RWPE1 (cell line): ENCODE data around the gene APOB.

ENCODE experiments used
- CTCF ChIA-PET: fragments of 350-600 bp; sonication (Branson Sonifier 250); formaldehyde crosslinking; extraction: SDS; loops from one replicate; lab custom pipeline; 2021; lab: Yijun Ruan, JAX
- POLR2A ChIA-PET: fragments of 400-600 bp; formaldehyde crosslinking; extraction: SDS; loops from one replicate; lab custom pipeline; 2020; ENCODE audit warnings: antibody characterized with exemption; ENCODE audit not compliant: low non-redundant PET; lab: Yijun Ruan, JAX
- DNase-seq: peaks from one replicate; pipeline ENCODE4 v3.0.0; 2012; ENCODE audit warnings: low spot score
- H3K27ac ChIP-seq: fragments of 450-650 bp; 2 replicates; pipeline ENCODE4 v1.5.1; 2017
- TF ChIP-seq, protein P1 (sequence below): fragments of 450-650 bp; conservative IDR thresholded peaks from 2 replicates; pipeline ENCODE4 v1.5.1; 2017; ENCODE audit warnings: low read depth, mild to moderate bottlenecking

APOB gene, protein sequence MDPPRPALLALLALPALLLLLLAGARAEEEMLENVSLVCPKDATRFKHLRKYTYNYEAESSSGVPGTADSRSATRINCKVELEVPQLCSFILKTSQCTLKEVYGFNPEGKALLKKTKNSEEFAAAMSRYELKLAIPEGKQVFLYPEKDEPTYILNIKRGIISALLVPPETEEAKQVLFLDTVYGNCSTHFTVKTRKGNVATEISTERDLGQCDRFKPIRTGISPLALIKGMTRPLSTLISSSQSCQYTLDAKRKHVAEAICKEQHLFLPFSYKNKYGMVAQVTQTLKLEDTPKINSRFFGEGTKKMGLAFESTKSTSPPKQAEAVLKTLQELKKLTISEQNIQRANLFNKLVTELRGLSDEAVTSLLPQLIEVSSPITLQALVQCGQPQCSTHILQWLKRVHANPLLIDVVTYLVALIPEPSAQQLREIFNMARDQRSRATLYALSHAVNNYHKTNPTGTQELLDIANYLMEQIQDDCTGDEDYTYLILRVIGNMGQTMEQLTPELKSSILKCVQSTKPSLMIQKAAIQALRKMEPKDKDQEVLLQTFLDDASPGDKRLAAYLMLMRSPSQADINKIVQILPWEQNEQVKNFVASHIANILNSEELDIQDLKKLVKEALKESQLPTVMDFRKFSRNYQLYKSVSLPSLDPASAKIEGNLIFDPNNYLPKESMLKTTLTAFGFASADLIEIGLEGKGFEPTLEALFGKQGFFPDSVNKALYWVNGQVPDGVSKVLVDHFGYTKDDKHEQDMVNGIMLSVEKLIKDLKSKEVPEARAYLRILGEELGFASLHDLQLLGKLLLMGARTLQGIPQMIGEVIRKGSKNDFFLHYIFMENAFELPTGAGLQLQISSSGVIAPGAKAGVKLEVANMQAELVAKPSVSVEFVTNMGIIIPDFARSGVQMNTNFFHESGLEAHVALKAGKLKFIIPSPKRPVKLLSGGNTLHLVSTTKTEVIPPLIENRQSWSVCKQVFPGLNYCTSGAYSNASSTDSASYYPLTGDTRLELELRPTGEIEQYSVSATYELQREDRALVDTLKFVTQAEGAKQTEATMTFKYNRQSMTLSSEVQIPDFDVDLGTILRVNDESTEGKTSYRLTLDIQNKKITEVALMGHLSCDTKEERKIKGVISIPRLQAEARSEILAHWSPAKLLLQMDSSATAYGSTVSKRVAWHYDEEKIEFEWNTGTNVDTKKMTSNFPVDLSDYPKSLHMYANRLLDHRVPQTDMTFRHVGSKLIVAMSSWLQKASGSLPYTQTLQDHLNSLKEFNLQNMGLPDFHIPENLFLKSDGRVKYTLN (N-terminal part only)

DNA sequence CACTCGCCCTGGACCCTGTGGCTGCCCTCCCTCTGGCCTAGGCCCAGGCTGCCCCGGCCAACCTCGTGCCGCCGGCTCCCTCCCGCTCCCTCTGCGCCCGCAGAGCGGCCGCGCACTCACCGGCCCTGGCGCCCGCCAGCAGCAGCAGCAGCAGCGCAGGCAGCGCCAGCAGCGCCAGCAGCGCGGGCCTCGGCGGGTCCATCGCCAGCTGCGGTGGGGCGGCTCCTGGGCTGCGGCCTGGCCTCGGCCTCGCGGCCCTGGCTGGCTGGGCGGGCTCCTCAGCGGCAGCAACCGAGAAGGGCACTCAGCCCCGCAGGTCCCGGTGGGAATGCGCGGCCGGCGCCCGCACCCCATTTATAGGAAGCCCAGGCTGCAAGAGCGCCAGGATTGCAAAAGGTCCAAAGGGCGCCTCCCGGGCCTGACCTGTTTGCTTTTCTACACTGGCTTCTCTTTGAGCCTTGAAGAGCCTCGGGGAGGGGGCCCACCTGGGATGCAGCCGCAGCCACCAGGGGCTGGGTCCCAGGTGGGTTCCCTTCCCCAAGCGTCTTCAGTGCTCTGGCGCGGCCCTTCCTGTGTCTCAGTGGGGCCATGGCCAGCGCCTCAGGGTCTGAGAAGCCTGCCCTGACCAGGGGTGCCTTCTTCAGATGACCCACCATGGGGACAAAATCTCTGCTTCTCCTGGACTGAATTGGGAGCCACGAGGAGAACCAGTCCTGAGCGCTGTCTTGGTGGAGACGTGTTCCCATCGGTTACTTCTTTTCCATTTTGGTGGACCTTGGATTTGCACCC lies at the start of gene APOB:
Gene APOB (minus strand): TSS at position 330 of the 789 bp plus-strand sequence. CDS start 128 bp downstream, at position 202.
- ChIA-PET POLR2A (no interaction called here), CTCF (interaction anchor here (1.6 to 1.8 kb wide), 3 partner anchors 9 to 121 kb away, joined by 4 to 10 read pairs (median 5); no protein-coding TSS in a partner anchor)
- H3K27ac ChIP-seq = no peak within 1 kb of the TSS
- no peak for DNase-seq
- TF ChIP-seq, protein P1, sequence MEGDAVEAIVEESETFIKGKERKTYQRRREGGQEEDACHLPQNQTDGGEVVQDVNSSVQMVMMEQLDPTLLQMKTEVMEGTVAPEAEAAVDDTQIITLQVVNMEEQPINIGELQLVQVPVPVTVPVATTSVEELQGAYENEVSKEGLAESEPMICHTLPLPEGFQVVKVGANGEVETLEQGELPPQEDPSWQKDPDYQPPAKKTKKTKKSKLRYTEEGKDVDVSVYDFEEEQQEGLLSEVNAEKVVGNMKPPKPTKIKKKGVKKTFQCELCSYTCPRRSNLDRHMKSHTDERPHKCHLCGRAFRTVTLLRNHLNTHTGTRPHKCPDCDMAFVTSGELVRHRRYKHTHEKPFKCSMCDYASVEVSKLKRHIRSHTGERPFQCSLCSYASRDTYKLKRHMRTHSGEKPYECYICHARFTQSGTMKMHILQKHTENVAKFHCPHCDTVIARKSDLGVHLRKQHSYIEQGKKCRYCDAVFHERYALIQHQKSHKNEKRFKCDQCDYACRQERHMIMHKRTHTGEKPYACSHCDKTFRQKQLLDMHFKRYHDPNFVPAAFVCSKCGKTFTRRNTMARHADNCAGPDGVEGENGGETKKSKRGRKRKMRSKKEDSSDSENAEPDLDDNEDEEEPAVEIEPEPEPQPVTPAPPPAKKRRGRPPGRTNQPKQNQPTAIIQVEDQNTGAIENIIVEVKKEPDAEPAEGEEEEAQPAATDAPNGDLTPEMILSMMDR = no peak

DNA sequence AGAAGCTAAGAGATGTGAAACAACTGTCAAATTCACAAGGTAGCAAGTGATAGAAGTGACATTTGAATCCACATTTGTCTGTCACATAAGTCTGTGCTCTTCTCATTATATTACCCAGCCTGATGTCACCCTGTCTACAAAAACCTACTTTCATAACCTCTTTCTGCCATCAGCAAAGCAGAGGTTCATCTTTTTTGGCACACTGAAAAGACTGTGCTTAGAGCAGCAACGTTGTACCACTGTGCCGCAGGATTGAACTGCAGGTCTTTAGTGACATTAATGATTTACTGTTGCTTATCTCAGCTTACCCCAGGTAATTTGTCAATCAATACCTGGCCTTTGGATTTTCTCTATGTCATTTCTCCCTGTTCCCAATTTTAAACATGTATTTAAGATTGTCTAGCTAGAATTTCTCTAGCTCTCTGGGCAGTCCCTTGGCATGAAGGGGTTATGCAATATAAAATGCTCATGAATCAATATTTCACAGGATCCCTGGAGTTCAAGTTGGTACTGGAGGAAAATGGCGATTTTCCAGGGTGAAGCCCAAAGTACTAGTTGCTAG lies 48.5 kb upstream of the APOB start:
- no peak for DNase-seq
- POLR2A ChIA-PET = no interaction called here
- TF ChIP-seq, protein P1 = no peak

DNA sequence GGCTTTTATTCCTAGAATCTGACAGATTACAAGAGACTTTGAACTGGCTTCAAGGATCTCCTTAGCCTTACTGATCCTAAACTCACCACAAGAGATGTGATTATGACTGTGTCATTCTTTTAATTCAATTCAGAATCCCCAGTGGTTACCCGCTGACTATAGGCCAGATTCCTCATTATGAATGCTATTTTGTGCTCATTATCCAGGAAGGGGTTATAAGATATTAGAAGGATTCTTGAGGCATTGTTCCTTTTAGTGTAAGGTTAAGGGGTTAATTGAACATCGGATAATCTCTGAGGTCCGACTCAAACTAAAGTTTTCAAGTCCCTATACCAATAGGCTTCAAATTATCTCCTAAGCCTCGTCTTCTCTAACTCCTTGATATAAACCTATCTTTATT lies 40.5 kb upstream of the APOB start:
- H3K27ac ChIP-seq = no peak overlapping the region
- CTCF ChIA-PET = no interaction called here
- POLR2A ChIA-PET = no interaction called here
- no peak for DNase-seq
- TF ChIP-seq, protein P1 = no peak

More for the DNA sequence above, 48.5 kb upstream of the APOB start:
- CTCF ChIA-PET = interaction anchor here (0.6 kb wide), 1 partner anchor 696 kb away, joined by 3 read pairs; no protein-coding TSS in a partner anchor
- H3K27ac ChIP-seq = no peak overlapping the region

DNA sequence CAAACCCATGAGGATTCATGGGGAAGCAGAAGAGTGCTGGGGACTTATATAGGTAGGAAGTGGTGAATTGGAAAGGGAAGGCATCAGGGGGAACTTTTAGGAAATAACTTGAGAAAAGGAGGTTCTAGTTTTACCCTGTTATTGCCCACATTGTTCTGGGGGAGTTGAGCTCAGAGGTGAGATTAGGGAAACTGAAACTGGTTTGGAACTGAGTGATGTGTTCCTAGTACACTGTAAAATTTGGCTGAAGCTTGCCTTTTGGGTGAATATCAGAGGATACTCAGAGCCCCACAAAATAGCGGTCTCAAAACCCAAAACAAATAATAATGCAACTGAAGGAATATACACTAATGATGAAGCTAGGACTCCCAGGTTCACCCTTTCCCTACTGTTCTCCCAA lies 39.6 kb upstream of the APOB start:
- ChIA-PET POLR2A (no interaction called here), CTCF (interaction anchor here (0.5 kb wide), 1 partner anchor 10 kb away, joined by 3 read pairs; no protein-coding TSS in a partner anchor)
- DNase-seq = no peak
- no peak overlapping the region for H3K27ac ChIP-seq
- TF ChIP-seq, protein P1 = no peak

DNA sequence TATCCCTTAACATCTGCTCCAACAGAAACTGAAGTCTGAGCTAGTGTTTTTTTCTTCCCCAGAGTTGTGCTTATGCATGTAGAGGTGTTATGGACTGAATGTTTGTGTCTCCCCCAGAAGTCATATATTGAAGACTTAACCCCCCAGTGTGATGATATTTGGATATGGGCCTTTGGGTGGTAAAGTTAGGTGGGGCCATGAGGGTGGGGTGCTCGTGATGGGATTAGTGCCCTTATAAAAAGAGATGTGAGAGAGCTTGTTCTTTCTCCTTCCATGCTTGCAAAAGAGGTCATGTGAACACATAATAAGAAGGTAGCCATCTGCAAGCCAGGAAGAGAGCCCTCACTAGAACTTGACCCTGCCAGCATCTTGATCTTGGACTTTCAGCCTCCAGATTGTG lies 34.4 kb upstream of the APOB start:
- CTCF ChIA-PET = no interaction called here
- TF ChIP-seq, protein P1 = no peak
- POLR2A ChIA-PET = no interaction called here
- no peak for DNase-seq
- H3K27ac ChIP-seq = no peak overlapping the region
